ELF-1 (cell line): ENCODE data around the gene KRTAP19-4.
"Not testable (repeated sequence)": the region's sequence is repeated elsewhere in the genome, so short reads cannot be mapped to it uniquely, and the experiment has no call there.

ENCODE experiments used
- DNase-seq: peaks from one replicate; pipeline ENCODE4 v3.0.0-alpha.2; 2016; ENCODE audit warnings: low read depth, low spot score

The KRTAP19-4 gene

DNA sequence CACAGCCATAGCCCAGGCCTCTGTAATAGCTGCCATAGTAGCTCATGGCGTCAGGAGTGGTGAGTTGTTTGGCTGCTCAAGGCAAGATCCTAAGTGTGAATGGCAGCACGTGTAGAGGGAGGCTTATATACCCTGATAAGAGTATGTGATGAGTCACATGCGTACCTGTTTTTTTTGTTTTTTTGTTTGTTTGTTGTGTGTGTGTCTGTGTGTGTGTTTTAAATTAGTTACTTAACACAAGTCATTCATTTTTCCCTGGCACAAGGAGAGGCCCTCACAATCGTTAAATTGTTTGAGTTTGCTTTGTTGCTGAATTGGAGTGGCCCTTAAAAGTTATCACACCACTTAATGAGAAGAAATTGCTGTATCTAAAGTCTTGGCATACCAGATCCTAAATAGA lies at the start of gene KRTAP19-4:
Gene KRTAP19-4 (minus strand): TSS at position 101 of the 400 bp plus-strand sequence. CDS start 55 bp downstream, at position 46.
- no peak for DNase-seq

- no peak for DNase-seq
These were observed 44.8 kb upstream of the KRTAP19-4 start, which contains the start of gene KRTAP19-6 for GRCh38 chr21:30541764-30542163. TSS of gene KRTAP19-6 (minus strand) at chr21:30541864. CDS start at chr21:30541833, 31 bp downstream.

DNA sequence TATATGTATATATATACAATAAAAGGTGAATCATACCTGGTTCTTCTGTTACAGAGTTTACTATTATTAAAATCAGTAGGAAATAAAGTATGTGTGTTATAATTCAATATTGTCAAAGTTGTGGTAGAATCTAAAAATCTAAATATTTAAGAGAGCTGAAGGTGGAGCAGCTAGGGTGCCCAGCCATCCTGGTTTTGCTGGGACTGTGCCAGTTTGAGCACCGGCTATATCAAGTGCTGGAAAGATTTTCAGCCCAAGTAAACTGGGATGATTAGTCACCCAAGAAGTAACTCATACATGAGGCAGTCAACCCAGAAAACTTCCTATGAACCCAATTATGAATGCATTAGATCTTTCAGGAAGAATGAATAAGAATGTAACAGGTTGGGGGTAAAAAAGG lies 21.9 kb upstream of the KRTAP19-4 start:
- no peak for DNase-seq

DNA sequence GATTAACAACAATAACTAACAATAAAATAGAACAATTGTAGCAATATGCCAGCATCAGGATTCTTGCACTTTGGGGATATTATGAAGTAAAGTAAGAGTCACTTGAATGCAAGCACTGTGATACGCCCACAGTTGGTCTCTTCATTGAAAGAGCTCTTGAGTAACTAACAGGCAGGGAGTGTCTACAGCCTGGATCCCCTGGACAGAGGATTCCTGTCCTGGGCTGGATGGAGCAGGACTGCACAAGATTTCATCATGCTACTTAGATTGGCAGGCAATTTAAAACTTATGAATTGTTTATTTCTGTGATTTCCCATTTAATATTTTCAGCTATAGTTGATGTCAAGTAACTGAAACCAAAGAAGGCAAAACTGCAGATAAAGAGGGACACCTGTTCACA lies 18.7 kb upstream of the KRTAP19-4 start:
- DNase-seq, result no peak

DNA sequence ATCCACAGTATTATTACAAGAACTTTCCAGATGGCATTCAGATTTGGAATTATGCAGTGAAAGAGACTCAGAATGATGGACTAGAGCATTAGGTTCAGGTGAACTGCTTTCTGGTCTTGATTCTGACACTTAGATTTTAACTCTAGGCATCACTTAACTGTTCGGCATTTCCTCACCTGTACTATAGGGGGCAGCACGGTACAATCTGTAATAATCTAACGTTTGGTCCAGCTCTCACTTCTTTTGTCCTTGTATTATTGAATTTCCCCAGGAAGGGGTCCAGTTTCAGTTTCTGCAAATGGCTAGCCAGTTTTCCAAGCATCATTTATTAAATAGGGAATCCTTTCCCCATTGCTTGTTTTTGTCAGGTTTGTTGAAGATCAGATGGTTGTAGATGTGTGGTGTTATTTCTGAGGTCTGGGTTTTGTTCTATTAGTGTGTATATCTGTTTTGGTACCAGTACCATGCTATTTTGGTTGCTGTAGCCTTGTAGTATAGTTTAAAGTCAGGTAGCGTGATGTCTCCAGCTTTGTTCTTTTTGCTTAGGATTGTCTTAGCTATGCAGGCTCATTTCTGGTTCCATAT lies 8.7 kb upstream of the KRTAP19-4 start:
- not testable (repeated sequence) for DNase-seq

DNA sequence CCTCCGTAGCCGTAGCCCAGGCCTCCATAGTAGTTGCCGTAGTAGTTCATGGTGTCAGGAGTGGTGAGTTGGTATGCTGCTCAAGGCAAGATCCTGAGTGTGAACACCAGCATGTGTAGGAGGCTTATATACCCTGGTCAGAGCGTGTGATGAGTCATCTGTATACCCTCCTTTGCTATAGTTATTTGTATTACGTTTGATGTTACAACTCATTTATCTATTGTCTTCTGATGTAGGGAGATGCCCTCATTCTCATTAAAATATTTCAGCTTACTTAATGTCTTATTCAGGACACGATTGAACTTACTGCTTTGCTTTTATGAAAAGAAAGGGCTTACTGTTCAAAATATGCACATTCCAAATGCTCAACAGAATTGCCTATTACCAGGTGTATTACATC lies 5.1 kb upstream of the KRTAP19-4 start, which contains the start of gene KRTAP19-5:
Gene KRTAP19-5 (minus strand): TSS at position 101 of the 400 bp plus-strand sequence. CDS start 51 bp downstream, at position 50.
- no peak for DNase-seq

DNA sequence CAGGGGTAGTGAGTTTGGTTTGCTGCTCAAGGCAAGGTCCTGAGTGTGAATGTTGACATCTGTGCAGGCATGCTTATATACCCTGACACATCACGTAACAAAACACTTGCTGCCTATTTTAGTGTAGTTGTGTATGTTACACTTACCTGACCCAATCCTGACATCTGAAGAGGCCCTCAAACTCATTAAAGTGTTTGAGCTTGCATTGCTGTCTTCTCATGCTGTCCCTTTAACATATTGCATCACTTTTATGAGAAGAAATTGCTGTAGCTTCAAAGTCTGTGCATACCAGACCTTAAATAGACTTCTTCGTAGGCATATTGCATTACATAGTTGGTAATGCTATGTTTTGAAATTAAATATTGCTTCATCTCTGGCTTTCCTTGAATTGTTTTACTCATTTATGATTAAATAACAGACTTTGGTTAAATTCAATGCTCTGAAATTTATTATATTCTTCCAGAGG lies 5.0 kb downstream of the KRTAP19-4 start, which contains the start of gene KRTAP19-3:
Gene KRTAP19-3 (minus strand): TSS at position 51 of the 466 bp plus-strand sequence. CDS start 56 bp downstream, outside the sequence.
- no peak for DNase-seq

DNA sequence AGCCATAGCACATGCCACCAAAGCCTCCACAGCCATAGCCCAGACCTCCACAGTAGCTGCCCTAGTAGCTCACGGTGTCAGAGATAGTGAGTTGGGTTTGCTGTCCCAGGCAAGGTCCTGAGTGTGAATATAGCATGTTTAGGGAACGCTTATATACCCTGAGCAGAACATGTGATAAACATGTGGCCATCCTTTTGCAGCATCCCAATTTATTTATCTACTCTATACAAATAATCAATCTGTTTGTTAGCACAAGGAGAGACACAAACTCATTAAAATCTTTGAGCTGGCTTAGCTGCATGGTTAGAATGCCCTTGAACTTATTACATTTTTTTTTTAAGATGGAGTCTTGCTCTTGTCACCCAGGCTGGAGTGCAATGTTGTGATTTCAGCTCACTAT lies 9.6 kb downstream of the KRTAP19-4 start, which contains the start of gene KRTAP19-2:
Gene KRTAP19-2 (minus strand): TSS at position 101 of the 400 bp plus-strand sequence. CDS start 88 bp downstream, at position 13.
- DNase-seq, result no peak

DNA sequence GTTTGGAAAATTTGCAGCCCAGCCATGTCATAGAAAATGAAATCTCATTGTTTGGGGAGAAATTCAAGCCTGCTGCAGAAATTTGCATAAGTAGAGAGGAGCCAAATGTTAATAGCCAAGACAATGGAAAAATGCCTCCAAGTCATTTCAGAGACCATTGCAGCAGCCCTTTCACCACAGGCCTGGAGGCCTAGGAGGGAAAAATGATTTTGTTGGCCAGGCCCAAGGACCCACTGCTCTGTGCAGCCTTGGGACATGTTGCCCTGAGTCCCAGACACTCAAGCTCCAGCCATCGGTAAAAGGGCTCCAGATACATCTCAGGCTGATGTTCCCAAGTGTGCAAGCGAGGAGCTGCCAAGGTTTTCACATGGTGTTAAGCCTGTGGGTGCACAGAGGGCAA lies 10.8 kb downstream of the KRTAP19-4 start:
- DNase-seq, result no peak

GRCh38 chr21:30482130-30482529 lies 14.8 kb downstream of the KRTAP19-4 start:
- no peak for DNase-seq

- no peak for DNase-seq
These were observed 16.8 kb downstream of the KRTAP19-4 start, which contains the start of gene KRTAP19-1 for GRCh38 chr21:30480145-30480544. TSS of gene KRTAP19-1 (minus strand) at chr21:30480367. CDS start at chr21:30480317, 50 bp downstream.

DNA sequence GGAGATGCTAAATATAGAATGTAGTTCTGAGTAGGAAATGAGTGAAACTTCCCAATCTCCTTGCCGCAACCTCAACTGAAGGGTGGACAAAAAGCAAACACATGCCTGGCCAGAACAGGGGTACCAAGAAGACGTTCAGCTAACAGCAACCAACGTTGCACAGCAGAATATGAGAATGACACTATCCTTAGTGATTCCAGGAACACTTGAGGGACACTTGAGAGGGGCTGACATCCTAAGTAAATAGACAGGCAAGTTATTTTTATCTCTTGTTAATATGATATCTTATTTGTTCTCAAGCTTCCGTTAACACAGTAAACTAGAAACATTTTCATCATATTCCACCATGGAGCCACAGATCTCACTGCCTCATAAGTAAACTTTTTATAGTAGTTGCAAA lies 17.7 kb downstream of the KRTAP19-4 start:
- no peak for DNase-seq

- DNase-seq, result no peak
These were observed 19.0 kb downstream of the KRTAP19-4 start for GRCh38 chr21:30478004-30478403.

- DNase-seq, result no peak
These were observed 27.9 kb downstream of the KRTAP19-4 start for GRCh38 chr21:30468900-30469714.

GRCh38 chr21:30463713-30464112 lies 33.3 kb downstream of the KRTAP19-4 start:
- no peak for DNase-seq

DNA sequence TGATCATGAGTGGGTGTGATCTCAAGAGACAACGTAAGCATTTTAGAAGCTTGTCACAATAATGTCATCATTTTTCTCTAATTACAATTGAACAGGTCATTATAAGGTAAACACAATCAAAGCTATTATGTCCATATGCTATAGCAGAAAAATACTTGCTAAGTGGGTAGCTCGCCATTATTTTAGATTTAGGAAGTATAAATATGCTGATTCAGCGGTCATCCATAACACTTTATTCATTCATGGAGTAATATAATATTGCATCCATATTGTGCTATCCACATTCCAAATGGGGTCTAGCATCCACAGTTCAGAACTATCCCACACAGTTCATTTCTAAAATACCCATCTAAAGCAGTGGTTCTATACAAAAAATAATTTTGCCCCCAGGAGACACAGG lies 48.5 kb downstream of the KRTAP19-4 start:
- DNase-seq, result no peak

DNA sequence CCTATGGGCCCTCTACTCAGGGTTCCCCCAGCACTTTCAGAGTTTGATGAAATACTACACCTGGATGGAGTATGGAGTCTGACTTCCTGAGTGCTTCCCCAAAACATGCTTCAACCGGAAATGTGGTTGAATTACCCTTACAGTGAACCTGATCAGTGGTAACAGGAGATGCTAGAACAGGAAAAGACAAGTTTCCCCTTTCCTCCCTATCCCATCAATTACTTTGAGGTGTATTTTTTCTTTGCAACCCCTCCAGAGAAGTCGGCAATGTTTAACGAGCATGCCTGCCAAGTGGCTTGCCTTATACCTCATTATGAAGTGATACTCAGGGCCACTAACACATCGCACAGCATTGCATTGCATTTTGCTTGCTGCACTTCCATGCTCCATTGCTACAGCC lies 49.9 kb downstream of the KRTAP19-4 start:
- no peak for DNase-seq
